A673 (cell line): ENCODE measurements around the gene ZBED3. TPM values are rescaled to one million over a fixed set of nuclear protein-coding genes. Genes with fewer than 3 reads are reported as not detected.

Experiments used
- BruUV-seq: library from RNA; stranded (reverse); fragments of 400-500 nt; replicated peaks from 2 replicates; lab custom pipeline; 2021; lab: Mats Ljungman, UMichigan
- CTCF ChIA-PET: fragments of 300-600 bp; sonication (Branson Sonifier 250); formaldehyde crosslinking; loops from one replicate; lab custom pipeline; 2022; ENCODE audit warnings: antibody characterized with exemption; lab: Charles Lee
- POLR2A ChIA-PET: fragments of 300-600 bp; sonication (Branson Sonifier 250); formaldehyde crosslinking; loops from one replicate; lab custom pipeline; 2022; ENCODE audit warnings: antibody characterized with exemption; ENCODE audit not compliant: low non-redundant PET; lab: Charles Lee
- DNase-seq: peaks from one replicate; pipeline ENCODE4 v3.0.0-alpha.2; 2015; ENCODE audit warnings: low spot score
- H3K27ac ChIP-seq: fragments of 200-600 bp; sonication (generic); 2 replicates; pipeline ENCODE4 v1.5.1; 2016; ENCODE audit warnings: mixed run types, low read depth, mild to moderate bottlenecking, mixed read lengths, antibody characterized with exemption, low read length; ENCODE audit not compliant: poor library complexity, severe bottlenecking
- H3K27me3 ChIP-seq: fragments of 200-600 bp; sonication (generic); replicated peaks from 2 replicates; pipeline ENCODE4 v1.6.1; 2017; ENCODE audit warnings: mixed run types, low read depth, mild to moderate bottlenecking, mixed read lengths, antibody characterized with exemption, low read length; ENCODE audit not compliant: insufficient read depth, poor library complexity
- H3K36me3 ChIP-seq: fragments of 200-600 bp; sonication (generic); 2 replicates; pipeline ENCODE4 v1.6.1; 2016; ENCODE audit warnings: mixed run types, mild to moderate bottlenecking, mixed read lengths, antibody characterized with exemption, low read length; ENCODE audit not compliant: insufficient read depth, poor library complexity, severe bottlenecking
- H3K4me1 ChIP-seq: fragments of 200-600 bp; sonication (generic); 2 replicates; pipeline ENCODE4 v1.6.1; 2017; ENCODE audit warnings: mixed run types, mild to moderate bottlenecking, mixed read lengths, antibody characterized with exemption, low read length; ENCODE audit not compliant: insufficient read depth, poor library complexity, severe bottlenecking
- H3K4me3 ChIP-seq: fragments of 200-600 bp; sonication (generic); 2 replicates; pipeline ENCODE4 v1.5.1; 2016; ENCODE audit warnings: low read depth, mixed run types, mild to moderate bottlenecking, mixed read lengths, low read length; ENCODE audit not compliant: poor library complexity, severe bottlenecking
- H3K9me3 ChIP-seq: fragments of 200-600 bp; sonication (generic); 2 replicates; pipeline ENCODE4 v1.6.1; 2016; ENCODE audit warnings: mixed run types, low read depth, mild to moderate bottlenecking, mixed read lengths, antibody characterized with exemption, low read length; ENCODE audit not compliant: poor library complexity, severe bottlenecking
- EZH2 ChIP-seq: fragments of 200-600 bp; sonication (generic); IDR thresholded peaks from 2 replicates; pipeline ENCODE4 v1.6.1; 2017; ENCODE audit warnings: borderline replicate concordance, low read depth, mild to moderate bottlenecking, mixed read lengths, antibody characterized with exemption, low read length; ENCODE audit not compliant: poor library complexity, severe bottlenecking
- intact Hi-C: fragments of 100-400 bp; cut with micrococcal nuclease; formaldehyde crosslinking; loops from one replicate; pipeline ENCODE4 v1.10.0; 2022; ENCODE audit not compliant: unreplicated experiment
- total RNA-seq: library from RNA; stranded (reverse); gene quantifications from 2 replicates; pipeline ENCODE4 v1.2.3, GENCODE V29; 2021
- TF ChIP-seq, protein P1 (sequence below): fragments of 300-800, 200-600 bp; sonication (generic); conservative IDR thresholded peaks from 2 replicates; pipeline ENCODE4 v1.5.1; 2017; ENCODE audit warnings: low read depth, mild to moderate bottlenecking, antibody characterized with exemption, low read length, moderate library complexity, mixed read lengths

The ZBED3 gene
- total RNA-seq, 1 experiment from 2014 or later, result 9.9 TPM

DNA sequence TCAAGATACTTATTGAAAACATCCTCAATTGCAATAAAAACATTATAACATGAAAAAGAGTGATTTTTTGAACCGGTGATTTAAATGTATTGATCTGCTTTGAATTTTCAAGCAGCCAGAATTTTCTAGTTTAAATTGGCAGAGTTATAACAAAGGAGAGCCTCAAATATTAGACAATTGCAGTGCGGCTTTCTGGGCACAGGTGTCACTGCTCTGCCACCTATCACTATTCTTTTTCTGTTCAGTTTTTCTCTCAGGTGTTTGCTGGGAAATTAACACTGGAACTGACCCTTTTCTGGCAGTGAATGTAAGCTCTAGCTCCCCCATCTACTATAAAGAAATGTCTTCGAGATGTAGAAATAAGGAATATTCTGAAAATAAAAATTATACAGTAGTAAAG lies 23.0 kb downstream of the ZBED3 start:
- ChIA-PET CTCF (no interaction called here), POLR2A (no interaction called here)
- Histone ChIP-seq H3K9me3 (no peaks in the 10 kb centered on the region), H3K27me3 (no peaks in the 10 kb centered on the region), H3K4me1 (no peaks in the 10 kb centered on the region), H3K4me3 (no peak overlapping the region), H3K27ac (no peak overlapping the region), H3K36me3 (peaks cover 46% of the 10 kb centered on the region)
- TF ChIP-seq EZH2, result no peak
- TF ChIP-seq, protein P1, sequence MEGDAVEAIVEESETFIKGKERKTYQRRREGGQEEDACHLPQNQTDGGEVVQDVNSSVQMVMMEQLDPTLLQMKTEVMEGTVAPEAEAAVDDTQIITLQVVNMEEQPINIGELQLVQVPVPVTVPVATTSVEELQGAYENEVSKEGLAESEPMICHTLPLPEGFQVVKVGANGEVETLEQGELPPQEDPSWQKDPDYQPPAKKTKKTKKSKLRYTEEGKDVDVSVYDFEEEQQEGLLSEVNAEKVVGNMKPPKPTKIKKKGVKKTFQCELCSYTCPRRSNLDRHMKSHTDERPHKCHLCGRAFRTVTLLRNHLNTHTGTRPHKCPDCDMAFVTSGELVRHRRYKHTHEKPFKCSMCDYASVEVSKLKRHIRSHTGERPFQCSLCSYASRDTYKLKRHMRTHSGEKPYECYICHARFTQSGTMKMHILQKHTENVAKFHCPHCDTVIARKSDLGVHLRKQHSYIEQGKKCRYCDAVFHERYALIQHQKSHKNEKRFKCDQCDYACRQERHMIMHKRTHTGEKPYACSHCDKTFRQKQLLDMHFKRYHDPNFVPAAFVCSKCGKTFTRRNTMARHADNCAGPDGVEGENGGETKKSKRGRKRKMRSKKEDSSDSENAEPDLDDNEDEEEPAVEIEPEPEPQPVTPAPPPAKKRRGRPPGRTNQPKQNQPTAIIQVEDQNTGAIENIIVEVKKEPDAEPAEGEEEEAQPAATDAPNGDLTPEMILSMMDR, result no peak
- intact Hi-C loops, result no loop called here
- no peak for DNase-seq
- BruUV-seq, result no TSS peak

DNA sequence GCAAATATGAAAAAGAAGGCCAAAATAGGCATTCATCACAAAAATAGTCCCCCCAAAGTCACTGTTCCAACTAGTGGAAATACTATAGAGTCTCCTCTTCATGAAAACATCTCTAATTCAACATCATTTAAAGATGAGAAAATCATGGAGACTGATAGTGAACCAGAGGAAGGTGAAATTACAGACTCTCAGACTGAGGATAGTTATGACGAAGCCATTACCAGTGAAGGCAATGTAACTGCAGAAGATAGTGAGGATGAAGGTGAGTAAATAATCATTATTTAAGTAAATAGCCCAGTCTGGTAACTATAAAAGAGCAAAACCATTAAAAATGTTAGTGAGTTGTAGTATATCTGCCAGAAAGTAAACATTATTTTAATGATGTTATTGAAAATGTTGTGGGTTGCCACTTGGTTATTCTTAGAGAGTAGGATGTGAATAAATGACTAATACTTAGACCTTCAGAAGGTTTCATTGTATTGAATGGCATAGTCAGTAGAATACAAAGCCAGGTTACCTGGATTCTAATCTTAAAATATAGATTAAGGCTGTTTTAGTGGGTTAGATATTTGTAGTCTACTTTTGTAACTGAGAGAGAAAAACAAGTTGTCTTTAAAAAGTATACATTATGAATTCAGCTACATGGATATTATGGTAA lies 40.5 kb downstream of the ZBED3 start:
- Histone ChIP-seq H3K27ac (no peak overlapping the region), H3K36me3 (peaks cover 47% of the 10 kb centered on the region), H3K4me3 (no peak overlapping the region), H3K4me1 (no peaks in the 10 kb centered on the region), H3K27me3 (no peaks in the 10 kb centered on the region), H3K9me3 (no peaks in the 10 kb centered on the region)
- ChIA-PET POLR2A (no interaction called here), CTCF (no interaction called here)
- TF ChIP-seq, protein P1, result no peak
- no peak for TF ChIP-seq EZH2
- no peak for DNase-seq
- intact Hi-C loops, result no loop called here
- no TSS peak for BruUV-seq

GRCh38 chr5:77035950-77036349 lies 51.1 kb downstream of the ZBED3 start:
- no peak for DNase-seq
- no peak overlapping the region for H3K4me3 ChIP-seq
- H3K36me3 ChIP-seq, result peaks cover 51% of the 10 kb centered on the region
- H3K9me3 ChIP-seq, result no peaks in the 10 kb centered on the region
- intact Hi-C loops, result no loop called here
- H3K27me3 ChIP-seq, result no peaks in the 10 kb centered on the region
- no peak overlapping the region for H3K27ac ChIP-seq
- no peak for TF ChIP-seq EZH2
- H3K4me1 ChIP-seq, result peaks cover 11% of the 10 kb centered on the region
- no TSS peak for BruUV-seq
- ChIA-PET POLR2A (no interaction called here), CTCF (no interaction called here)

GRCh38 chr5:77033338-77033737 lies 53.7 kb downstream of the ZBED3 start:
- no TSS peak for BruUV-seq
- CTCF ChIA-PET, result no interaction called here
- Histone ChIP-seq H3K9me3 (peaks cover 16% of the 10 kb centered on the region), H3K4me3 (no peak overlapping the region), H3K4me1 (peaks cover 11% of the 10 kb centered on the region), H3K27me3 (no peaks in the 10 kb centered on the region), H3K27ac (no peak overlapping the region), H3K36me3 (peaks cover 38% of the 10 kb centered on the region)
- POLR2A ChIA-PET, result interaction anchor here (0.6 kb wide), 1 partner anchor 168 kb away, joined by 5 read pairs; no protein-coding TSS in a partner anchor
- TF ChIP-seq EZH2, result no peak
- TF ChIP-seq, protein P1, result no peak
- intact Hi-C loops, result no loop called here
- no peak for DNase-seq
